HG03469 (cell line): ENCODE data around the gene PIGK.
"Not testable (repeated sequence)": the region's sequence is repeated elsewhere in the genome, so short reads cannot be mapped to it uniquely, and the experiment has no call there.

Experiments
- ATAC-seq: cut with Tn5 transposase; IDR thresholded peaks from one replicate; pipeline ENCODE4 v1.9.1; 2021; ENCODE audit warnings: mild to moderate bottlenecking, moderate library complexity, moderate number of reproducible peaks; ENCODE audit not compliant: unreplicated experiment

PIGK gene

DNA sequence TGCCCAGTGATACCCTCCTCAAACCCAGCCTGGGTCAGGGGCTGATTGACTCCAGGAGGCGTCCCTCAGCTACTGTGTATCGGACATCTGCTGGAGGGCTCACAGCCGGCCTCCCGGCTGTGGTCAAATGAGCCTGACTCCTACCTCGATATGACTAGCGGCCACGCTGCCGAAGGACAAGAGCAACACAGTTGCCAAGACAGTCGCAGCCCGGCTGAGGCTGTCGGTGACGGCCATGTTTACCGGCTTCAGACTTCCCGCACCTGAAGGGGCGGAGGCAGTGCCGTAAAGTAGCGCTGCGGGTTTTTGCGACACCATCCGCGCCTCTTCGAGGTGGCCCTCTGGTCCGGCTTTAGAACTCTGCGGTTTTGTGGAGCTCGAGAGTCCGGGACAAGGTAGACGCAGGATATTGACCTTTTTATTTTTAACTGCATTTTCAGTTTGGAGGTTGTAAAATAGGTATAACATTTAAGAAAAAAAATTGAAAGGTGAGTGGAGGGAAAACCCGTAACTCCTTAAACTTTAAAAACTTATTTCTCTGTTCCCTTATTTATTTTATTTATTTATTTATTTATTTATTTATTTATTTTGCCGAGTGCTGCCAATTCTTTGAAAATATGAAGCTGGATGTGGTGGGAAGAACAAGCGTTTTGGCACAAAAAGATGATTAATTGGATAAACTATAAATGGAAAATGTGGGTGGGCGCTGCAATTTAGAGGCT lies at the start of gene PIGK:
Gene PIGK (minus strand): TSS at position 265 of the 722 bp plus-strand sequence. CDS start 28 bp downstream, at position 237.
- peak; percentile 89 for ATAC-seq

DNA sequence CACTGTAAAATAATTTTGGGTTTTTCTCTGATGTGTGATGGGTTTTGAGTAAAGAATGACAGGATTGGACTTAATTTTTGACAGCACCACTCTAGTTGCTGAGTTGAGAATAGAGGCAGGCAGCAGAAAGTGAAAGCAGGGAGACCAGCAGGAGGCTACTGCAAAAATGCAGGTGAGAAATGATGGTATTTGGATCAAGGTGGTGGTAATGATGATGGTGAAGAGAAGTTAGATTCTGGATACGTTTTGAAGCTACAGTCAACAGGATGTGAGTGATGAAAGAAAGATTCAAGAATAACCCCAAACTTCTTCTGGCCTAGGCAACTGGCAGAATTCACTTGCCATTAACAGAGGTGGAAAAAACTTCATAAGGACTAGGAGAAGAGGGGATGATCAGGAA lies 47.8 kb upstream of the PIGK start:
- ATAC-seq, result no peak

DNA sequence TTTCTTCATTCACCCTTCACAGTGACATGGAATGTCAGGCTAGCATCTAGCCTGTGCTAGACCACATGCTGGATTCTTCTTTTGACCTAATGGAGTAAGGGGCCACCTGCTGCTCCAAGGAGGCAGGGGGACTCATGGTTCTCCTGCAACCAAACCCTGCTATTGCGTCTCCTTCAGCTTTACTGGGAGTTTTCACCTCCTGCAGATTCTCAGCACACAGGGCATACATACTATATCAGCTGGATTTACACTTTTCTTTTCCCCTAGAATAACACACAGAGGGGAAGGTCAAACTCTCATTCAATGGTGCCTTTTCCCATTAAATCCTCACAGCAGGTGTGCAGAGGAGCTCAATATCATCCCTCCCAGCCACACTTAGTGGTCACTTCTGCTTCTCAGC lies 46.0 kb upstream of the PIGK start:
- ATAC-seq, result no peak

DNA sequence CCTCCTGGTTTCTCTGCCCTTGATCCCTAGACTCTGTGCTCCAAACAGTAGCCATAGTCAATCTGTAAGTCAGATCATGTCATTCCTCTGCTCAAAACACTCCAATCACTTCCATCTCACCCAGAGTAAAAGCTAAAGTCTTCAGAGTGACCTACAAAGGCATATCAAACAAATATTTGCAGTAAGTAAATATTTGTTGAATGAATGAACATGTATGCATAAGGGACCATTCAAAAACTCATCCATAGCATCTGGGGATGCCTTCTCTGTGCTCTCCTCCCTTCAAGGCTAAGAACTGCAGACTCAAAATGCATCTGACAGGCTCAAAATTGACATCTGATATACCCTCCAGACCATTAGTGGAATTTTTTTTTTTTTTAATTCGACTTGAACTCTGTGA lies 44.5 kb upstream of the PIGK start:
- no peak for ATAC-seq

DNA sequence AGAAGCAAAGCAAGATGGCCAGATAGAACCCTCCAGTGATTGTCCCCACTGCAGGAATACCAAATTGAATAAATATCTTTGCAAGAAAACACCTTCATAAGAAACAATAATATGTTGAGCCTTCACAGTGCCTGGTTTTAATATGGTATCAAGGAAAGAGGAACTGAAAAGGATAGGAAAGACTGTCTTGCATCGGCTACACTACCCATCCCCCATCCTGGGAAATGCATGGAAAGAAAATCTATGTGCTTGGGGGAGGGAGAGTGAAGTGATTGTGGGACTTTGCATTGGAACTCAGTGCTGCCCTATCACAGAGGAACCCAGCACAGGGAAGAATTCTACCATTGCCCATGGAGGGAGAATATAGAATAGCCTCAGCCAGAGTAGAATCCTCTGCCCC lies 34.0 kb upstream of the PIGK start:
- ATAC-seq, result no peak

DNA sequence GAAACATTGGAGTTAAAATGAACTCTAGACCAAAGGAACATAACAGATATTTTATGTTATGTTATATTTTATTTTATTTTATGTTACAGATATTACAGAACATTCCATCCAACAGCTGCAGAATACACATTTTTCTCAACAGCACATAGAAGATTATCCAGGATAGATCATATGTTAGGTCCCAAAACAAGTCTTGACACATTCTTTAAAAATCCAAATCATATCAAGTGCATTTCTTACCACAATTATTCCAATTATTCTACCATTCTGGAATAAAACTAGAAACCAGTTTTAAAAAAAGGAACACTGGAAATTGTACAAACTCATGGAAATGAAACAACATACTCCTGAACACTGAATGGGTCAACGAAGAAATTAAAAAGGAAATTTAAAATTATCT lies 30.9 kb upstream of the PIGK start:
- no peak for ATAC-seq

DNA sequence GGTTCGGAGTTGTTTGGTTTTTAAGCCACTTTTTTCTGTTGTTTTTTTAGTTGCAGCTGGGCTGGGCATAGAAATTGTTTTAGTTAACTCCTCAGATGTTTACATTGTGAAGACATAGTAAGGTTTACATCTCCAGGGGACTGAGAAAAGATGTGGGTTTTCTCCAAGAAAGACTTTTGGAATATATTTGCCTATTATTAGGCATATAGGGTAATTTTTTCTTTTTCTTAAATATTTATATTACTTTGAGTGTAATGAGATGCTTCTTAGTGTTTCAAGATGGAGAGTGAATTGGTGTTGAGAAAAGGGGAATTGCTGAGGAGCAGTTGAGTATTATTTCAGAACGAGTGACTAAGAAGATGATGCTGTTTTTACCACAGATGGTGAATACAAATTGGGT lies 26.6 kb upstream of the PIGK start:
- no peak for ATAC-seq

DNA sequence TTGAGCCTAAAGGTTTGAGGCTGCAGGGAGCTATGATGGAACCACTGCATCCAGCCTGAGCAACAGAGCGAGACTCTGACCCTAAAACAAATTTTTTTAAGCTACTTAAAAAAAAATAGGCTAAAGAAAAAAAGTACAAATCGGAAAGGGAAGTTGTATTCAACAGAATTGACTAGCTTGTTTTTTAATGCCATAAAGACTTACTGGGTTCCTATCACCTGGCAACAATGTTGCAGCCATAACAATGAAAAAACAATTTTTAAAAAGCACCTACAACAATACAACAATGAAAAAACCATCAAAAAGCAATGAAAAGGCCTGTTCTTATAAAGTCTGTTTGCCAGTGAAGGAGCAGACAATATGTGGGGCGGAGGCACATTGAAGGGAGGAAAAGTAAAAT lies 20.1 kb upstream of the PIGK start:
- ATAC-seq, result no peak

DNA sequence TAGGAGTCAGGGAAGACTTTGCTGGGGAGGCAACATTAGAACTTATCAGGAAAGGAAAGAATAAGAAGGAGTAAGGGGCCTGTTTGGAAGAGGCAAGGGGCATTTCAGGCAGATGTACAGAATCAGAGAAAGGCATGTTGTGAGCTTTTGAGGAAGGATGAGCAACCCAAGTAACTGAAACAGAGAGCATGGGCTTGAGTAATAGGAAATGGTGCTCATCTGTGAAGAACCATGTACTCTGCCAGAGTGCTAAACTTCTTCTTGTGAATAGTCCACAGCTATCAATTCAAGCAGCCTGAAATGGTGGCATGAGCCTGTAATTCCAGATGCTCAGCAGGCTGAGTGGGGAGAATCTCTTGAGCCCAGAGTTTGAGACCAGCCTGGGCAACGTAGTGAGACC lies 19.2 kb upstream of the PIGK start:
- ATAC-seq, result no peak

DNA sequence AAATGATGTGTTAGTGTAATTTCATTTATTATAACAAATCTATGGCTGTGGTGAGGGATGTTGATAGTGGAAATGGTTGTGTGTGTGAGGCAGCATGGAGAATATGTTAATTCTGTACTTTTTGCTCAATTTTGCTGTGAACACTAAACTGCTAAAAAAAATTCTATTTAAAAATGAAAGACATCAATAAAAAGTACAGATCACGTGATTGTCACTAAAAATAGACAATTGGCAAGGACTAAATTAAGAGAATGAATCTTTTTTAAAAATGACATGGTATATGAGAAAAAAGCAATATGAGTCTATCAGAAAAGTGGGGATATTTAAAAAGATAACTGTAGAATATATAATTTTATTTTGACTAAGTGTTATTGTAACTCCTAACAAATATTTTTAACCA lies 15.7 kb upstream of the PIGK start:
- no peak for ATAC-seq

DNA sequence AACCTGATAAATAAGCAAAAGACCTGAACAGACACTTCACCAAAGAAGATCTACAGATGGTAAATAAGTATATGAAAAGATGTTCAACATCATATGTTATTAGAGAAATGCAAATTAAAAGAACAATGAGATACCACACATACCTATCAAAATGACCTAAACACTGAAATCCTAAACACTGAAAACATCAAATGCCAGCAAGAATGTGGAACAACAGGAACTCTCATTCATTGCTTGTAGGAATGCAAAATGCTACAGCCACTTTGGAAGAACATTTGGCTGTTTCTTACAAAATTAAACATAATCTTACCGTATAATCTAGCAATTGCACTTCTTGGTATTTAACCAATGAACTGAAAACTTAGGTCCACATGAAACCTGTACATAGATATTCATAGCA lies 14.9 kb upstream of the PIGK start:
- no peak for ATAC-seq

DNA sequence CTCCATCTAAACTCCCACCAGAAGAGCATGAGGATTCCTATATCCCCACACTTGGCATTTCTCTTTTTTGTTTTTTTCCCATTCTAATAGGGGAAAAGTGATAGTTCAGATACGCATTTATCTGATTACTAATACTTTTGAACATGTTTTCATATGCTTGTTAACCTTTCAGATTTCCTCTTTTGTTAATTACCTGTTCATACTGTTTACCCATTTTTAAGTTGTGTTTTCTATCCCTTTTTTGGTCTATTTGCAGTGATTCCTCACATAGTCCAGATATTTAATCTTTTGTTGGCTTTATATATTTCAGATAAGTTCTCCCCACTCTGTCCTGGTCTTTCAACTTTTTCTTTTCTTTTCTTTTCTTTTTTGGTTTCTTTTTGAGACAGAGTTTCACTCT lies 13.6 kb upstream of the PIGK start:
- ATAC-seq, result no peak

DNA sequence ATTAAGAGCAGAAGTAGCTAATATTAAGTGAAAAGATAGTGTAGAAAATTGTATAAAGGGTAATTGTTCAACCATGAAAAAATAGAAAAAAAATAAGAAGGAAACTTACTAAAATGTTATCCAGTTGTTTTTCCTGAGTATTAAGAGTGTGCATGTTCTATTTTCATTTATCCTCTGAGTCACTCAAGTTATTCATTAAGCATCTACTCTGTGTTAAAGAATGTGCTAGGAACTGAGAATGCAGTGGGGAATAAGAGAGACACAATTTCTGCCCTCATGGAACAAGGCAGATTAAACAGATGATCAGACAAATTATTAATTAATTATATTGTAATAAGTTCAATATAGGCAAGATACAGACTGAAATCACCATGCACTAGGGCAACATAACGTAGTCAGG lies 10.8 kb upstream of the PIGK start:
- ATAC-seq, result no peak

DNA sequence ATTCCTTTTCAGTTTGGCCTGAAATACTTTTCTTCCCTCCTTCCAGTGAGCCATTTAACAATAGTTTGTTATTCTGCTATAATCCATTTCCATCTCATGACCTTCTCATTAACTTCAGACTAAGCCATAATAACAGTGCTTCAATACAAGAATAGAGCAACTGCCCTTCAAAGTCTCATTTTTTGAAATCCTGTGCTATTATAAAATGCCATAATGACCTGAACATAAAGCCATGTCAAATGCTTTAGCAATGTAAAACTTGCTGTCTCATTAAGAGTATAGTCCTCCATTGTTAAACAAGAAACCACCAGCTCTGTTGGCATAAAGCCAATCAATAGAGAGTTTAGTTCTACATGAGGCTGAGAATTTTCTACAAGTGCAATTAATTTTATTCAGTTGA lies 9.6 kb upstream of the PIGK start:
- no peak for ATAC-seq

DNA sequence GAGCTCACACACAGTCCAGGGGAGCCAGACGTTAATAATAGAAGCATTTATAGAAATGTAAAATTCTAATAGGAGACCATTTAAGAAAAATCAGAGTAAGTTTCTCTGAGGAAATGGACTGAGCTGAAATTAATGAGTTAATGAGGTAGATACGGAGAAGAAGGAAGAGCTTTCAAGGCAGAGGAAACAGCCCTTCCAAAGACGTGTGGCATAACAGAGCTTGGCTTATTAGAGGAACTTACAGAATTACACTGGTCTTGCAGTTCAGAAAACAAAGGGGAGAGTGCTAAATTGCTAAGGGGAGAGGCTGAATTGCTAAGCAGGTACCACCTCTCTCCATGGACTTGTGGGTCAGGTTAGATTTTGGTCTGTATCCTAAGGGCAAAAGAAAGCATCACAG lies 8.2 kb upstream of the PIGK start:
- ATAC-seq, result no peak

DNA sequence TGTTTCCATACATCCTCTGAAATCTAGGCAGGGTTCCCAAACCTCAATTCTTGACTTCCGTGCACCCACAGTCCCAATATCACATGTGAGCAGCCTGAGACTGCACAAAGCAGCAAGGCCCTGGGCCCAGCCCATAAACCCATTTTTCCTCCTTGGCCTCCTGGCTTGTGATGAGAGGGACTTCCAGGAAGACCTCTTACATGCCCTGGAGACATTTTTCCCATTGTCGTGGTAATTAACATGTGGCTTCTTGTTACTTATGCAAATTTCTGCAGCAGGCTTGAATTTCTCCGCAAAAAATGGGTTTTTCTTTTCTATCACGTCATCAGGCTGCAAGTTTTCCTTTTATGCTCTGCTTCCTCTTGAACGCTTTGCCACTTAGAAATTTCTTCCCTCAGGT lies 3.3 kb upstream of the PIGK start:
- no peak for ATAC-seq

DNA sequence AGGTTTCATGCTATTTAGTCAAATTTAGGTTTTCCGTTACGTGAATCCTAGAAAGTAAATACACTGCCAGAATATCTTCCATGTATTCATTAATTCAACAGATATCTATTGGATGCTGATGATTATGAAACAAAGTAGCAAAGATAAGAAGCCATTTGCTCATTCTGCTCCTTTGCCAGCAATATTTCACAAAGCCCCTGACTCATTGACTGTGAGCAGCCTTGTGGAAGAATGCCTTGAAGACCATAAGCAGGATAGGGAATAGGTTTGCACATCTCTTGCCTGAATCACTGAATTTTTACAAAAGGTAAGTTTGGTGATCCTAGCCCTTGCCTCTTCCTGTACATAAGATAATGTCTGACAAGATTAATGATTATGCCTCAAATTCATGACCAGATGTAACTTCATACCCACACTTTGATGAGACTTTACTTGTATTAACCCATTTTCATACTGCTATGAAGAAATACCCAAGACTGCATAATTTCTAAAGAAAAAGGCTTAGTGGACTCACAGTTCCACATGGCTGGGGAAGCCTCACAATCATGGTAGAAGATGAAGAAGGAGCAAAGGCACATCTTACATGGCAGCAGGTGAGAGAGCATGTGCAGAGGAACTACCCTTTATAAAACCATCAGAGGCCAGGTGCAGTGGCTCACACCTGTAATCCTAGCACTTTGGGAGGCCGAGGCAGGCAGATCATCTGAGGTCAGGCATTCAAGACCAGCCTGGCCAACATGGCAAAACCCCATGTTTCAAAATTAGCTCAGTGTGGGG lies 1.6 kb upstream of the PIGK start:
- ATAC-seq, result no peak

DNA sequence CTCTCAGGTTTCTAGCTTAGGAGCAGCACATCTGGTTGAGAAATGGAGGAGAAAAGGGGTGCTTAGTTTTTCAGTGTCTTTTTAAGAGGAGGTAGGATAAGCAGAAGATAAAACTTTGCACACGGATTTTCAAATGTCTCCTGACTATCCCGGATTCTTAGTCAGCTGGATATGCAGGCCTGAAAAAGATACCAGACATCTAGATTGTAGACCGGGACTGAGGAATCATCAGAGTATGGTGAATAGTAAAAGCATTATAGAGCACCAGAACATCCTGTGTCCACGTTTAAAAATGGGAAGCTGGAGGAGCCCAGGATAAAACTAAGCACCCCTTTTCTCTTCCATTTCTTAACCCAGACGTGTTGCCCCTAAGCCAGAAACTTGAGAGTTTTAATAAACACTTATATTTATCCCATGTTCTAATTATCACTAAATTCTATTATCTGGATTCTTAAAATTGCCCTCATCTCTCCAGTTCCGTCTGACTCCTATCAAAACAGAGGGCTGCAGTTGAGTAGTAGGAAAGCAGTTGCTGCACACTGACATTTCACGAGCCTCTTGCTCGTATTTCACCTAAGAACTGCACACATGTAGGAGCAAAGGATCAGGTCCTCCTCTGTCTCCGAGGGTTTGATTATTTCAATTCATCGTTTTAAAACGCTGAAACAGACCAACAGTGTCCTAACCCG lies 609 bp downstream of the PIGK start:
- ATAC-seq, result peak; percentile 11

DNA sequence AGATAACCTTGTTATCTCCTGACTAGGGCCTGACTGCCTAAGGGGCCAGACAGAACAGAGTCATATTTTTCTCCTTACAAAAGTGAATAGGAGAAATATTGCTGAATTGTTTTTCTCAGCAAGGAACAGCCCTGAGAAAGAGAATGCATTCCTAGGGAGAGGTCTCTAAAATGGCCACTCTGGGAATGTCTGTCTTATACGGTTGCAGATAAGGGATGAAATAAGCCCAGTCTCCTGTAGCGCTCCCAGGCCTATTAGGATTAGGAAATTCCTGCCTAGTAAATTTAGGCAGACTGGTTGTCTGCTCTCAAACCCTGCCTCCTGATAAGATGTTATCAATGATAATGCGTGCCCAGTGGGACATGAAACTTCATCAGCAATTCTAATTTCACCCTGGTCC lies 15.2 kb downstream of the PIGK start:
- not testable (repeated sequence) for ATAC-seq

DNA sequence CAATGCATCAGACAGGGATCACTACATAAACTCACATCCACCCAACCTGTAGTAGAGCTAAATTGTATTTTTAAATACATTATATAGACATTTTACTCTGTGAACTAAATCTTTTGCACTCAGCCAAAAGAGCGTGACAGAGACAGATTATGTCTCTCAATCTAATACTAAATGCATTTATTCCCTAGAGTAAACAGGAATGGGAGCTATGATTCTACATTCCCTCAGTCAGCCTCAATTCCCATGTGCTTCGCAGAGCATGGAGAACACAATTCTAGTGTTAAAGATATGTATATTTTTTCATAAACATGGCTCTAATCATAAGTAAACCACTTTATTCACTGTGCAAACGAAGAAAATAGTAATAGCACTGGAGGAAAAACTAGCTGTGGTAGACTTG lies 16.5 kb downstream of the PIGK start:
- no peak for ATAC-seq

DNA sequence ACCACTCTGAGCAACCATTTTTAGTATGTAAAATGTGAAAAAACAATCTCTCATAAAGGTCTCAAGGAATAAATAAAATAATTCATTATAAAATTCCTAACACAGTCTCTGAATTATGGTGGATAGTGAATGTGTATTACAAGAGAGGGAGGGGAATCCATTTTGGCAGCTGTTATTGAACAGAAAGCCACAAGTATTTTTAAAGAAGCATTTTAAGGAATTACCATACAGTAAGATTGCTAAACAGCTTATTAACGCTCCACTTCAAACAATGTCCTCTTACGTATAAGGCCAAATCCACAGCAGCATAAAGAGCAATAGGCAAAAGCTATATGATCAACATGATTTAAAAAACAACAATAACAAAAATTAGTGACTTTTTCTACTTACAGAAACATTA lies 18.4 kb downstream of the PIGK start:
- no peak for ATAC-seq

DNA sequence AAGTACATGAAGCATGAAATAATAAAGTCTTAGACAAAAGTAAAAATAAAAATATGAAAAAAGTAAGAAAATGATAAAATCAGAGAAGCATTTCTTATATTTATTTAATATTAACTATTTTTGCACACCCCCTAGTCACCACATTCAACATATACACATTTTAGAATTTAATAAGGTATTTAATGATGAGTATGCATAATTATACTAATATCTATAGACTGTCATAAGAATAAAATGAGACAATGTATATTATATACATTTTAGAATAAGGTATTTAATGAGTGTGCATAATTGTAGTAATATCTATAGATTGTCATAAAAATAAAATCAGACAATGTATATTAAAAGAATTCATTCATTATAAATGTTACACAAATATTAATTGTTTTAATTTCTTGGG lies 18.9 kb downstream of the PIGK start:
- no peak for ATAC-seq
